ENCODE results near the gene MAPK12.
"Not testable (repeated sequence)": the region's sequence is repeated elsewhere in the genome, so short reads cannot be mapped to it uniquely, and the experiment has no call there.

The MAPK12 gene

DNA sequence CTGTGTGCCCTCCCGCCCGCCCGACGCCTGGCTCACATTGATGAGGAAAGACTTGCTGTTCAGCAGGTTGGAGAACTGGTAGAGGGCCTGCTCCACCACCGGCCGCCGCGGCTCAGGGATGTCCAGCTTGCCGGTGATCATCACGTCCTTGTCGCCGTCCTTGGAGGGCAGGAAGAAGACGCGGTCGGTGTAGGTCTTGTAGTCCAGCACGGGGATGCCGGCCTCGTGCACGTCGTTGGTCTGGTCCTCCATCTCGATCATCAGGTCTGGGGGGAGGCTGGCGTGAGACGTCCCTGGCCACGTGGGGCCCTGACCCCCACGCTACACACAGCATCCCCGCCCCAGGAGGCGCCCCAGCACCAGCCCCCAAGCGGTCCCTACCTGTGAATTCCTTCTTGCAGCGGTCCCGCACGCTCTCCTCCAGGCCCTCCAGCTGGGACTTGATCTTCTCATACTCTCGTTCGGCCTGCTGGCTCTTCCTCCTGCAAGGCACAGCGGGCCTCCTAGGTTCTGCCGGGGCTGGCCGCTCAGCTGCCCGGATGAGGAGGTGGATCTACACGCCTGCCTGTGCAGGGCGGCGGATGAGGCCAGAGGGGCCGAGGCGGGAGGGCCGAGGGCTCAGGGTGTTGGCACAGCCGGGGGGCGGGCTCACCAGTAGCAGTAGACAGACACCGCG, 19.4 kb upstream of the MAPK12 start:
- DNase-seq: no peak

- DNase-seq: no peak
Observed at GRCh38 chr22:50280022-50280707, 18.7 kb upstream of the MAPK12 start.

- DNase-seq: no peak
Observed at GRCh38 chr22:50278956-50279619, 17.6 kb upstream of the MAPK12 start.

GRCh38 chr22:50278461-50278860, 17.0 kb upstream of the MAPK12 start:
- no peak for DNase-seq

DNA sequence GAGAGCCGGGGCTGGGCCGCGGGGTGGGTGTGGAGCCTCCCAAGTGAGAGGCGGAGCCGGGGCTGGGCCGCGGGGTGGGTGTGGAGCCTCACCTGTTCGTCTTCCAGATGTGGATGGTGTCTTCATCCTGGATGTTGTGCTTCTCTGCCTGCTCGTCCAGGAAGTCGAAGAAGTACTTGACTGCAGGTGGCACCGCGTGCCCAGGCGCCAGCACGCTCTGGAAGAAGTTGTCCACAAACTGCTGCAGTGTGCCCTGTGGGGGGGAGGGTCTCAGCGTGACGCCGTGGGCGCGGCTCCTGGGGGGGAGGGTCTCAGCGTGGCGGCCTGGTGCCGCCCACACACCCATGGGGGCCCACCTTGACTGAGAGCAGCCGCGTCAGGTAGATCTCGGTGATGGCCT, 16.3 kb upstream of the MAPK12 start:
- DNase-seq: no peak

GRCh38 chr22:50276143-50276542, 14.7 kb upstream of the MAPK12 start:
- DNase-seq: peak; percentile 40

DNA sequence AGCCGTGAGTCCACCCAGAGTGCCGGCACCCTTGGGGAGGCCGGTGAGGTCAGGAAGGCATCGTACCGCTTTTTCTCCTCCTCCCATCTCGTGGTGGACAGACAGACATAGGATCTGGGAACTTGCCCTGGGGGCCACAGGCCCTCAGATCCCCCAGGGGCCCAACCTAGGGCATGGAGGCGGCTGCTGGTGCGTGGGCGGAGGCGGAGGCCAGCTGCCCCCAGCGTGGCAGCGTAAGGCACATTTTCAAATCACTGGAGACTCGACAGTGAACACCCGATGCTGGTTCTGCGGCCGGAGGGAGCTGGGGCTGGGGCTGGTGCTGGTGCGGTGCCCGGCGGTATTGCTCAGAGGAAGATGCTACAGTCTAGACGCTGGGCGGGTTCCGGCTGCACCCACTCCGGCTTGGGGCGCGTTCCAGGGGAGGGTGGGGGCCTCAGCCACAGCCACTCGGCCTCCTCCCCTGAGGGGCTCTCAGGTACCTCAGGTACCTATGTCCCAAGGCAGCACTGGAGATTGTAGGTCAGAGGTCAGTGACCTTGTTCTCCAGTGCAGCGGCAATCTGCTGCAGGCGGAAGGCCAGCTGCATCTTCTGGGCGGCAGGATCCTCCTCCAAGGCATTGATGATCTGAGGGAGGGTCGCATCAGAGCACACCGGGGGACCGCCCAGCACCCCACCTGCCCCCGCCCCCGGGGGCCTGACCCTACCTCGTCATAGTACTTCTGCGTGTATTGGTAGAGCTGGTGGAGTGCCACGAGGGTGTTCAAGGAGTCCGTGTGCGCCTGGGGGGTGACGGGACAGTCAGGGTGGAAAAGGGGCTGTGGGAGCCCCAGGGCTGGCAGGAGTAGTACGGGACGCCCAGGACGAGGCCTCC, 13.9 kb upstream of the MAPK12 start:
- DNase-seq: no peak

- DNase-seq: no peak
Observed at GRCh38 chr22:50274771-50275170, 13.3 kb upstream of the MAPK12 start.

DNA sequence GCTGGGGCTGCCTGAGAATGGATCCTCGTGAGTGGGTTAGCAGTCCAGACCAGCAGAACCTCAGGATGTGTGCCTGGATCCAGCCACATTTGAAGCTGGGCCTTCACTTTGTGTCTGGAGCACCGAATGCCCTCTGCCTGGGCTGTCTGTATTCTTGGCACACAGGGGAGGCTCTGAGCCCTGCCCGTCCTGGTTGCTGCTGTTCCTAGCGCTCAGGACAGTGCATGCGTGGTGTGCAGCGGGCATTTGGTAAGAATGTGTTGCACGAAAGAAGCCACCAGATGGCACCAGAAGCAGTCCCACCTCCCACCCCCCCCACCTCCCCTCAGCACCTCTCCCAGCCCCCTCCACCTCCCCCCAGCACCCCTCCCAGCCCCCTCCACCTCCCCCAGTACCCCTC, 12.8 kb upstream of the MAPK12 start:
- peak; percentile 31 for DNase-seq

- DNase-seq: not testable (repeated sequence)
Observed at GRCh38 chr22:50273781-50274180, 12.3 kb upstream of the MAPK12 start.

DNA sequence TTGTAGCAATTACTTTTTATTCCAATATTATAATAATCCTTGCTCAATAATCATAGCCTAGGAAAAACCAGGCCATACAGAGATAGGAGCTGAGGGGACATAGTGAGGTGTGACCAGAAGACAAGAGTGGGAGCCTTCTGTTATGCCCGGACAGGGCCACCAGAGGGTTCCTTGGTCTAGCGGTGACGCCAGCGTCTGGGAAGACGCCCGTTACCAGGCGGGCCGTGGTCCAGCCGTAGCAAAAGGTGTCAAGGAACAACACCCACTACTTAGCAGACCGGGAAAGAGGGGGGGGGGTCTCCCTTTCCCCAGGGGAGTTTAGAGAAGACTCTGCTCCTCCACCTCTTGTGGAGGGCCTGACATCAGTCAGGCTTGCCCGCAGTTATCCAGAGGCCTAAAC, 11.9 kb upstream of the MAPK12 start:
- not testable (repeated sequence) for DNase-seq

GRCh38 chr22:50272044-50272802, 10.7 kb upstream of the MAPK12 start:
- DNase-seq: no peak

- DNase-seq: peak; percentile 44
Observed at GRCh38 chr22:50271519-50271970, 10.1 kb upstream of the MAPK12 start.

DNA sequence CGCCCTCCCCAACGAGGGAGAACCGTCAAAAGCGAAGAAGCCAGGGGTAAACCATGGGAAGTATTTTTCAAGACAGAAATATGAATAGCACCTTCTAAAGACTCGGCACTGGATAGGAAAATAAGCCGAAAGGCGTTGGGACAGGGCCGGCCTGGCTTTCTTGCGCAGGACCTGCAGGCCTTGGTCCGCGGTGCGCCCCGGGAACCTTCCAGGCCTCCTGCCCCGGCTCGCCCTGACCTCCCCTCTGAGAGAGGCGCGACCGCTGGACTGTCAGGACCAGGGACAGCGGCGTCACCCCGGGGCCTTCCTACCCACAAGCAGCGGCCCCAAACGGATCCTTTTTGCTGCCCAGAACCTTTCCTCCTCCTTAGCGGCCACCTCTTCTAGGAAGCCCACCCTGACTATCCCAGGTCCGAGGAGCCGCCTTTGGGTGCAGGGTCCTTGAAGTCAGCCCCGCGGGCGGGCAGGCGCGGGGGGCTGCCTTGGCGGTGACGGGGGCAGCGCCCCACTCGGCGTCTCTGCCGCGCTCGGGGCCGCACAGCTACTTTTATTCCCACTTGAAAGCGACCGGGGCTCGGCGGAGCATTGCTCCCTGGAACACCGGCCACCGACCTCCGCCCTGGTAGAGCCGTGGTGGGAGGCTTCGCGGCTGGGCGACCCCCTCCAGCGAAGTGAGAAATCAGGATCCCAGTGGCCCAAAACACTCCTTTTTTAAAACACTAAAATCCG, 9.3 kb upstream of the MAPK12 start:
- peak; percentile 69 for DNase-seq

- DNase-seq: peak; percentile 61
Observed at GRCh38 chr22:50269970-50270665, 8.6 kb upstream of the MAPK12 start, which contains the start of gene MAPK11. Gene MAPK11, minus strand, starts transcription at chr22:50270380. Its CDS starts 88 bp downstream, at chr22:50270292.

GRCh38 chr22:50269573-50269969, 8.1 kb upstream of the MAPK12 start:
- no peak for DNase-seq

DNA sequence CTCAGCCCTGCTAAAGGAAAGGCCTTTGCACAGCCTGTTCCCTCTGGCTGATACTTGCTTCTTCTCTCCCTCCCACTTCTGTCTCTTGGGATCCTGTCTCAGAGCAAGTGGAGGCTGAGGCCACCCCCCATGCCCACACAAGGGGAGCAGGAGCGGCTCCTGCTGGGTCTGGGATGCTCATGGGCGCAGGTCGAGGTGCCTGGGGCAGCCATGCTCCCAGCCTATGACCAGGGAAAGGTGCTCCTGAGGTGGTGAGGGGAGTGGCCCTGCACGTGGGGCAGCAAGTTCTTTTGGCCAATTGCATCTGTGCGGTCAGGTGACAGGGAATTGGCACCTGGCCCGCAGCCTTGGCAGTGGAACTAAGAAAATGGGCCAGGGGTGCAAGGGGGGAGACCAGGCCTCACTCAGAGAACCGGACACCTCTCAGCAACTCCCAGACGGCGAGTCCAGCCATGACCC, 7.2 kb upstream of the MAPK12 start:
- no peak for DNase-seq

DNA sequence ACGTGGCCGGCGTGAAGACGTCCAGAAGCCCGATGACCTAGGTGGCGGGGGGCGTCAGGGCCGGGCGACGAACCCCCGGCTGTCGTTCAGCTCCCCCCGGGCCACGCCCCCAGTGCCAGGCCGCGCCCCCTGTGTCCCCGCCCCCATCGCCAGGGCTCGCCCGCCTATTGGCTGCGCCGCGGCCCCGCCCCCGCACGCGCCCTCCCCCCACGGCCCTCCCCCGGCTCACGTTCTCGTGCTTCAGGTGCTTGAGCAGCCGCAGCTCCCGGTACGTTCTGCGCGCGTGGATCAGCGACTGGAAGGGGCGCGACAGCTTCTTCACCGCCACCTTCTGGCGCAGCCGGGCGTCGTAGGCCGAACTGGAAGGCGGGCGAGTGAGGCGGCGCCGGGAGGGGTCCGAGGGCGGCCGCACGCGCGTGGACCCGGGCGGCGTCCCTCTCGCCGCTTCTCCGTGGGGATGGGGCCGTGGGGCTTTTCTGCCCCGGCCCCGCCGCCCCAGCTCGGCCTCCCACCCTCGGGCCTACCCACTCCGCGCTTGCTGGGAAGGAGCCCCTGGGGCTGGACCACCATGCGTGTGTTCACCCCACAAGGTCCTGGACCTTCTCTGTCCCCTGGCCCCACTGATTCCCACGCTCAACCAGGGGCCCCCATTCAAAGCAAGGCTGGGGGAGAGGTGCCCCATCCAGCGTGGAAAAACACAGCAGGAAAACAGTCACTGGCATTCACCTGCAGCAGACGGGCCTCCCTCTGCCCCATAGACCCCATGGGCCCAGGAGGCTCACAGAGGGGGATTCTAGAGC, 6.3 kb upstream of the MAPK12 start:
- peak; percentile 31 for DNase-seq

- no peak for DNase-seq
Observed at GRCh38 chr22:50266994-50267393, 5.5 kb upstream of the MAPK12 start.

All from T-helper 9 cell (primary cell).